AG04449 (cell line): ENCODE measurements around the gene NDUFA5.
A peak's percentile ranks its signal among the peaks of the same experiment; 100 is the strongest.

ENCODE experiments used
- CTCF ChIA-PET: fragments of 350-600 bp; formaldehyde crosslinking; extraction: SDS; loops from one replicate; lab custom pipeline; 2021; ENCODE audit warnings: antibody characterized with exemption; lab: Yijun Ruan, JAX
- POLR2A ChIA-PET: fragments of 400-600, 350-600 bp; formaldehyde crosslinking; extraction: SDS; loops from one replicate; lab custom pipeline; 2020; ENCODE audit warnings: antibody characterized with exemption, inconsistent platforms; lab: Yijun Ruan, JAX
- DNase-seq: peaks from one replicate; pipeline ENCODE4 v3.0.0-alpha.2; 2010; ENCODE audit warnings: low read depth, low spot score
- H3K4me3 ChIP-seq: 2 replicates; pipeline ENCODE4 v1.5.1; 2011; ENCODE audit warnings: low read depth, mild to moderate bottlenecking, control low read depth, low read length
- CTCF ChIP-seq: IDR thresholded peaks from one replicate; pipeline ENCODE4 v1.5.1; 2011; ENCODE audit warnings: mild to moderate bottlenecking, moderate library complexity, low read length, control low read depth, inconsistent platforms; ENCODE audit not compliant: insufficient read depth; ENCODE audit errors: missing control alignments

Gene NDUFA5

GRCh38 chr7:123499211-123499970 is 58.2 kb downstream of the NDUFA5 start:
- no peak for TF ChIP-seq CTCF
- POLR2A ChIA-PET, result no interaction called here

GRCh38 chr7:123498601-123499000 is 59.0 kb downstream of the NDUFA5 start:
- DNase-seq, result no peak
- CTCF ChIA-PET, result interaction anchor here (1.3 kb wide), 1 partner anchor 14 kb away, joined by 3 read pairs; no protein-coding TSS in a partner anchor
- no peak for TF ChIP-seq CTCF
- POLR2A ChIA-PET, result no interaction called here
- no peak overlapping the region for H3K4me3 ChIP-seq

More at GRCh38 chr7:123499211-123499970, 58.2 kb downstream of the NDUFA5 start:
- CTCF ChIA-PET, result interaction anchor here (1.3 kb wide), 1 partner anchor 15 kb away, joined by 3 read pairs; no protein-coding TSS in a partner anchor
- H3K4me3 ChIP-seq, result no peak overlapping the region
- DNase-seq, result no peak

- ChIA-PET POLR2A (no interaction called here), CTCF (interaction anchor here (0.8 to 1.3 kb wide), 2 partner anchors 37 to 374 kb away, joined by 3 to 4 read pairs; no protein-coding TSS in a partner anchor)
- H3K4me3 ChIP-seq, result no peak overlapping the region
- no peak for DNase-seq
- TF ChIP-seq CTCF, result no peak
These were observed 59.6 kb downstream of the NDUFA5 start for GRCh38 chr7:123498031-123498430.

GRCh38 chr7:123494193-123494796 is 63.3 kb downstream of the NDUFA5 start:
- no peak overlapping the region for H3K4me3 ChIP-seq
- ChIA-PET CTCF (interaction anchor here (0.7 to 3.4 kb wide), 27 partner anchors 9 to 378 kb away, joined by 3 to 26 read pairs (median 4); partner anchors contain the start of gene IQUB), POLR2A (no interaction called here)
- DNase-seq, result no peak
- peak; percentile 34 for TF ChIP-seq CTCF

GRCh38 chr7:123492485-123492884 is 65.1 kb downstream of the NDUFA5 start:
- no peak overlapping the region for H3K4me3 ChIP-seq
- CTCF ChIA-PET, result interaction anchor here (0.8 to 3.4 kb wide), 6 partner anchors 13 to 379 kb away, joined by 3 to 26 read pairs (median 3); no protein-coding TSS in a partner anchor
- no peak for TF ChIP-seq CTCF
- no peak for DNase-seq
- POLR2A ChIA-PET, result no interaction called here
